RWPE1 (cell line): Measurements from ENCODE around the gene PXDN.
"Not testable (repeated sequence)": the region's sequence is repeated elsewhere in the genome, so short reads cannot be mapped to it uniquely, and the experiment has no call there.

ENCODE experiments used
- CTCF ChIA-PET: fragments of 350-600 bp; sonication (Branson Sonifier 250); formaldehyde crosslinking; extraction: SDS; loops from one replicate; lab custom pipeline; 2021; lab: Yijun Ruan, JAX
- POLR2A ChIA-PET: fragments of 400-600 bp; formaldehyde crosslinking; extraction: SDS; loops from one replicate; lab custom pipeline; 2020; ENCODE audit warnings: antibody characterized with exemption; ENCODE audit not compliant: low non-redundant PET; lab: Yijun Ruan, JAX
- DNase-seq: peaks from one replicate; pipeline ENCODE4 v3.0.0; 2012; ENCODE audit warnings: low spot score
- H3K27ac ChIP-seq: fragments of 450-650 bp; 2 replicates; pipeline ENCODE4 v1.5.1; 2017
- CTCF ChIP-seq: fragments of 450-650 bp; conservative IDR thresholded peaks from 2 replicates; pipeline ENCODE4 v1.5.1; 2017; ENCODE audit warnings: low read depth, mild to moderate bottlenecking

Gene PXDN

GRCh38 chr2:1727796-1728474 is 16.4 kb downstream of the PXDN start:
- H3K27ac ChIP-seq: peak overlapping the region; percentile 80
- TF ChIP-seq CTCF: no peak

GRCh38 chr2:1727101-1727771 is 17.1 kb downstream of the PXDN start:
- TF ChIP-seq CTCF: no peak
- ChIA-PET CTCF (no interaction called here), POLR2A (no interaction called here)
- no peak for DNase-seq
- peak overlapping the region; percentile 80 for H3K27ac ChIP-seq

More at GRCh38 chr2:1727796-1728474, 16.4 kb downstream of the PXDN start:
- CTCF ChIA-PET: no interaction called here
- no peak for DNase-seq
- POLR2A ChIA-PET: no interaction called here

GRCh38 chr2:1726558-1726957 is 17.8 kb downstream of the PXDN start:
- H3K27ac ChIP-seq: no peak overlapping the region
- CTCF ChIA-PET: no interaction called here
- no peak for DNase-seq
- TF ChIP-seq CTCF: no peak
- POLR2A ChIA-PET: no interaction called here

- CTCF ChIA-PET, POLR2A ChIA-PET, DNase-seq, H3K27ac ChIP-seq: not testable (repeated sequence)
Observed at GRCh38 chr2:1724351-1724750, 20.0 kb downstream of the PXDN start.

- no peak for DNase-seq
- ChIA-PET POLR2A (no interaction called here), CTCF (no interaction called here)
- H3K27ac ChIP-seq: no peak overlapping the region
- no peak for TF ChIP-seq CTCF
Observed at GRCh38 chr2:1723397-1724042, 20.8 kb downstream of the PXDN start.

GRCh38 chr2:1722692-1723091 is 21.6 kb downstream of the PXDN start:
- POLR2A ChIA-PET: no interaction called here
- no peak for DNase-seq
- CTCF ChIA-PET: interaction anchor here (0.5 kb wide), 1 partner anchor 1092 kb away, joined by 3 read pairs; no protein-coding TSS in a partner anchor
- H3K27ac ChIP-seq: peak overlapping the region; percentile 100
- TF ChIP-seq CTCF: no peak
